Mesenchymal stem cell (in vitro differentiated cells and primary cell): ENCODE measurements around the gene PILRB.
A peak's percentile ranks its signal among the peaks of the same experiment; 100 is the strongest.

ENCODE experiments used
- DNase-seq: peaks from one replicate; pipeline ENCODE4 v3.0.0-alpha.2; 2013
- H2AFZ ChIP-seq: one replicate; pipeline ENCODE4 v1.6.1; 2013; ENCODE audit warnings: low read depth, mild to moderate bottlenecking, control low read depth, inconsistent platforms, low read length, moderate library complexity
- H2AK5ac ChIP-seq: 2 replicates; pipeline ENCODE4 v1.6.1; 2013; ENCODE audit warnings: low read length, moderate library complexity, mild to moderate bottlenecking, inconsistent platforms; ENCODE audit not compliant: severe bottlenecking
- H2BK120ac ChIP-seq: one replicate; pipeline ENCODE4 v1.6.1; 2013; ENCODE audit warnings: low read depth, mild to moderate bottlenecking, inconsistent platforms, low read length, moderate library complexity
- H2BK12ac ChIP-seq, 2 experiments: one replicate each; pipeline ENCODE4 v1.6.1; 2013; ENCODE audit warnings: inconsistent platforms in 2 of 2, low read length in 2 of 2, mild to moderate bottlenecking in 2 of 2, moderate library complexity in 2 of 2, control low read depth in 1 of 2
- H2BK15ac ChIP-seq: one replicate; pipeline ENCODE4 v1.6.1; 2013; ENCODE audit warnings: mild to moderate bottlenecking, low read depth, inconsistent platforms; ENCODE audit not compliant: poor library complexity, severe bottlenecking
- H2BK5ac ChIP-seq: 2 replicates; pipeline ENCODE4 v1.6.1; 2013; ENCODE audit warnings: low read depth, mild to moderate bottlenecking, low read length, control low read depth, inconsistent platforms; ENCODE audit not compliant: poor library complexity, severe bottlenecking
- H3K14ac ChIP-seq, 2 experiments: one replicate each; pipeline ENCODE4 v1.6.1; 2013; ENCODE audit warnings: inconsistent platforms in 2 of 2, low read length in 2 of 2, control low read depth in 1 of 2, mild to moderate bottlenecking in 1 of 2, moderate library complexity in 1 of 2
- H3K18ac ChIP-seq, 2 experiments: one replicate each; pipeline ENCODE4 v1.6.1; 2013; ENCODE audit warnings: inconsistent platforms in 2 of 2, low read length in 2 of 2, control low read depth in 1 of 2, low read depth in 1 of 2, mild to moderate bottlenecking in 1 of 2
- H3K23ac ChIP-seq, 2 experiments: one replicate each; pipeline ENCODE4 v1.6.1; 2013; ENCODE audit warnings: inconsistent platforms in 2 of 2, low read length in 2 of 2, mild to moderate bottlenecking in 2 of 2, moderate library complexity in 2 of 2, control low read depth in 1 of 2
- H3K27ac ChIP-seq: 2 replicates; pipeline ENCODE4 v1.5.1; 2013; ENCODE audit warnings: mild to moderate bottlenecking, moderate library complexity, low read length, control low read depth, inconsistent platforms; ENCODE audit not compliant: poor library complexity, severe bottlenecking
- H3K27me3 ChIP-seq, 2 experiments: 2 replicates each; pipeline versions ENCODE4 v1.6.1 to v1.7.0; 2013; ENCODE audit warnings: low read length in 2 of 2, mild to moderate bottlenecking in 2 of 2, moderate library complexity in 2 of 2, control low read depth in 1 of 2, inconsistent platforms in 1 of 2; ENCODE audit not compliant: control insufficient read depth in 1 of 2, insufficient read depth in 1 of 2
- H3K36me3 ChIP-seq, 2 experiments: 2 replicates each; pipeline versions ENCODE4 v1.6.1 to v1.7.0; 2013; ENCODE audit warnings: low read length in 2 of 2, control low read depth in 1 of 2, inconsistent platforms in 1 of 2, low read depth in 1 of 2, mild to moderate bottlenecking in 1 of 2; ENCODE audit not compliant: insufficient read depth in 2 of 2, control insufficient read depth in 1 of 2
- H3K4ac ChIP-seq, 2 experiments: one replicate each; pipeline ENCODE4 v1.6.1; 2013; ENCODE audit warnings: inconsistent platforms in 2 of 2, low read length in 2 of 2, mild to moderate bottlenecking in 2 of 2, moderate library complexity in 2 of 2, control low read depth in 1 of 2, low read depth in 1 of 2
- H3K4me1 ChIP-seq: 2 replicates; pipeline ENCODE4 v1.6.1; 2013; ENCODE audit warnings: low read depth, low read length, control low read depth; ENCODE audit not compliant: control insufficient read depth, insufficient read depth
- H3K4me2 ChIP-seq: 2 replicates; pipeline ENCODE4 v1.6.1; 2013; ENCODE audit warnings: low read length, mild to moderate bottlenecking, inconsistent platforms; ENCODE audit not compliant: poor library complexity, severe bottlenecking
- H3K4me3 ChIP-seq, 2 experiments: 2 replicates each; pipeline versions ENCODE4 v1.5.1 to v1.7.0; 2013; ENCODE audit warnings: low read length in 2 of 2, mild to moderate bottlenecking in 2 of 2, control low read depth in 1 of 2, low read depth in 1 of 2; ENCODE audit not compliant: insufficient read depth in 1 of 2
- H3K79me1 ChIP-seq: replicated peaks from 2 replicates; pipeline ENCODE4 v1.6.1; 2013; ENCODE audit warnings: mild to moderate bottlenecking, control low read depth, low read length, inconsistent platforms; ENCODE audit not compliant: poor library complexity, severe bottlenecking
- H3K9ac ChIP-seq: 2 replicates; pipeline ENCODE4 v1.7.0; 2013; ENCODE audit warnings: mild to moderate bottlenecking, low read length, moderate library complexity
- H3K9me3 ChIP-seq: 2 replicates; pipeline ENCODE4 v1.7.0; 2013; ENCODE audit warnings: mild to moderate bottlenecking, low read length; ENCODE audit not compliant: control insufficient read depth
- H4K8ac ChIP-seq: one replicate; pipeline ENCODE4 v1.6.1; 2013; ENCODE audit warnings: inconsistent platforms, mild to moderate bottlenecking, low read length, moderate library complexity
- H4K91ac ChIP-seq: one replicate; pipeline ENCODE4 v1.6.1; 2013; ENCODE audit warnings: mild to moderate bottlenecking, low read length, inconsistent platforms
- WGBS: methylation state at CpG from one replicate; pipeline ENCODE4 v1.1.7; 2013; ENCODE audit warnings: mixed read lengths; 5-methylcytosine and 5-hydroxymethylcytosine counted together

Gene PILRB

DNA sequence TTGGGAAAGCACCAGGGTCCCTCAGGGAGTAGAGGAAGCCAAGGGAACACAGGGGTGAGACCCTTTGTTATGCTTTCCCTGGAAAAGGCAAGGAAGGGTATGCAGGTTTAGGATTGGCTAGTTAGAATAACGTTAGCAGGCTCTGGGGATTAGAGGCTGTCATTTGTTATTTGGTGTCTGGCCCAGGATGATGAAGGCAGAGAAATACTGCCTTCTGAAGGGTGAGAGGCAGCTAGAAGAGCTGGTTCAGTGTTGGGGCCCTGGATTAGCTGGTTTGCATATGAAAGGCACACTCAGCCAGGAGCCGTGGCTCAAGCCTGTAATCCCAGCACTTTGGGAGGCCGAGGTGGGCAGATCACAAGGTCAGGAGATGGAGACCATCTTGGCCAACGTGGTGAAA is 12.4 kb downstream of the PILRB start:
- H3K4me3 ChIP-seq: no peak overlapping the region
- H2BK5ac ChIP-seq: no peak overlapping the region
- no peak overlapping the region for H2BK12ac ChIP-seq
- peaks cover 0 to 7% of the 10 kb centered on the region in 2 experiments for H3K36me3 ChIP-seq
- peaks cover 0 to 4% of the 10 kb centered on the region in 2 experiments for H3K27me3 ChIP-seq
- no peaks in the 10 kb centered on the region for H3K9me3 ChIP-seq
- H3K4me1 ChIP-seq: peaks cover 16% of the 10 kb centered on the region
- H4K8ac ChIP-seq: no peak overlapping the region
- H3K27ac ChIP-seq: no peak overlapping the region
- no peaks in the 10 kb centered on the region for H3K79me1 ChIP-seq
- H3K18ac ChIP-seq: no peak overlapping the region
- no peak overlapping the region for H3K4me2 ChIP-seq
- no peak overlapping the region for H2AFZ ChIP-seq
- H2BK15ac ChIP-seq: no peak overlapping the region
- H3K23ac ChIP-seq: no peak overlapping the region
- H2AK5ac ChIP-seq: no peak overlapping the region
- no peak overlapping the region for H2BK120ac ChIP-seq
- no peak overlapping the region for H3K4ac ChIP-seq
- H4K91ac ChIP-seq: no peak overlapping the region
- H3K14ac ChIP-seq: no peak overlapping the region
- no peak overlapping the region for H3K9ac ChIP-seq
- no peak for DNase-seq
- 50% methylated on average over 4 of the region's 4 CpGs for WGBS

DNA sequence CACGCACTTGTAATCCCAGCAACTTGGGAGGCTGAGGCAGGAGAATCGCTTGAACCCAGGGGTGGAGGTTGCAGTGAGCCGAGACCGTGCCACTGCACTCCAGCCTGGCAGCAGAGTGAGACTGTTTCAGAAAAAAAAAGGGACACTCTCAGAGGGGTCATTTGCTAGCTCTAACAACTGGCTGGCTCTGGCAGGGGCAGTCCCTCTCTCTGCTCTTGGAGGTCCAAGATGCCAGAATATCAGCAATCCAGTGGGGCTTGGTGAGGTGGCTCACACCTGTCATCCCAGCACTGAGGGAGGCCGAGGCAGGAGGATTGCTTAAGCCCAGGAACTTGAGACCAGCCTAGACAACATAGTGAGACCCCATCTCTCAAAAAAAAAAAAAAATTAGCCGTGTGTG is 12.8 kb downstream of the PILRB start:
- peaks cover 16% of the 10 kb centered on the region for H3K4me1 ChIP-seq
- H2BK5ac ChIP-seq: no peak overlapping the region
- no peak overlapping the region for H2BK12ac ChIP-seq
- H3K27me3 ChIP-seq: peaks cover 0 to 4% of the 10 kb centered on the region in 2 experiments
- H3K18ac ChIP-seq: no peak overlapping the region
- H2BK120ac ChIP-seq: no peak overlapping the region
- H3K4ac ChIP-seq: no peak overlapping the region
- H3K14ac ChIP-seq: no peak overlapping the region
- no peaks in the 10 kb centered on the region for H3K79me1 ChIP-seq
- no peak for DNase-seq
- H2BK15ac ChIP-seq: no peak overlapping the region
- no peak overlapping the region for H3K4me2 ChIP-seq
- H2AK5ac ChIP-seq: no peak overlapping the region
- H2AFZ ChIP-seq: no peak overlapping the region
- H3K4me3 ChIP-seq: no peak overlapping the region
- WGBS: 85% methylated on average over 5 of the region's 6 CpGs
- H3K36me3 ChIP-seq: peaks cover 0 to 7% of the 10 kb centered on the region in 2 experiments
- no peak overlapping the region for H3K23ac ChIP-seq
- H3K9ac ChIP-seq: no peak overlapping the region
- H4K8ac ChIP-seq: no peak overlapping the region
- H3K9me3 ChIP-seq: no peaks in the 10 kb centered on the region
- H3K27ac ChIP-seq: no peak overlapping the region
- no peak overlapping the region for H4K91ac ChIP-seq

DNA sequence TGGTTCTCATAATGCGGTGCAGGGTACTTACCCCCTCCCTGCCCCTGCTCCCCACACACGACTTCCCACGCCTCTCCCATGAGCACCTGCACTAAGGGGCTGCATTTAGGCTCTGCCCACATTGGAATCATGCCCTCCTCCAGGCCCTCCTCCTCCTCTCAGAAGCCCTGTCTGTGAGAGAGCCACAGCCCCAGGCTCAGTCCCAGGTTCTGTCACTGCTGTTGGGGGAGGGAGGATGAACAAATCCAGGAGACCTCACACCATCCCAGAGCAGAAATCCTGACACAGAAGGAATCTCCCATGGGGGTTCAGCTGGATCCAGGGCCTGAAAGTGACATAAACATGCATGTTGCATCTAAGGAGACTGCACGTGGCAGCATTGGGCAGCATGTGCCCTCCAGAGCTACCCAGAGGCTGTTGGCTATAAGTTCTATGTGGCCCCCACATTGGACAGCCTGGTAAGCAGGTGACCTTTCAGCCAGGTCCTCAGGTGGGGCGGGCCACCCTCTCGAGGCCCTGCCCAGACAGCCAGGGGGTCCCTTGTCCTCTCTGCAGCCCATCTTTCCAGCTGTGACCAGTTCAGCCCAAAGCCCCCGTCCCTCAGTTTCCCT is 13.7 kb downstream of the PILRB start:
- H3K79me1 ChIP-seq: no peaks in the 10 kb centered on the region
- no peak overlapping the region for H3K4me3 ChIP-seq
- H3K9me3 ChIP-seq: no peaks in the 10 kb centered on the region
- H3K14ac ChIP-seq: no peak overlapping the region
- no peak overlapping the region for H3K27ac ChIP-seq
- peak overlapping the region; percentile 73 for H4K8ac ChIP-seq
- H2BK5ac ChIP-seq: no peak overlapping the region
- no peak overlapping the region for H3K9ac ChIP-seq
- no peak overlapping the region for H3K4me2 ChIP-seq
- no peak overlapping the region for H2BK12ac ChIP-seq
- no peak overlapping the region for H2BK15ac ChIP-seq
- H2AK5ac ChIP-seq: no peak overlapping the region
- H2AFZ ChIP-seq: no peak overlapping the region
- peak overlapping the region; percentile 18 for H4K91ac ChIP-seq
- peaks cover 0 to 4% of the 10 kb centered on the region in 2 experiments for H3K27me3 ChIP-seq
- peak overlapping the region in 1 of 2 experiments; percentile 41 for H3K23ac ChIP-seq
- peak overlapping the region; percentile 14 to 68 for H3K18ac ChIP-seq
- H3K4me1 ChIP-seq: peaks cover 16% of the 10 kb centered on the region
- WGBS: 89% methylated on average over 6 of the region's 7 CpGs
- DNase-seq: no peak
- H2BK120ac ChIP-seq: no peak overlapping the region
- H3K36me3 ChIP-seq: no peaks in the 10 kb centered on the region
- peak overlapping the region in 1 of 2 experiments; percentile 43 for H3K4ac ChIP-seq

DNA sequence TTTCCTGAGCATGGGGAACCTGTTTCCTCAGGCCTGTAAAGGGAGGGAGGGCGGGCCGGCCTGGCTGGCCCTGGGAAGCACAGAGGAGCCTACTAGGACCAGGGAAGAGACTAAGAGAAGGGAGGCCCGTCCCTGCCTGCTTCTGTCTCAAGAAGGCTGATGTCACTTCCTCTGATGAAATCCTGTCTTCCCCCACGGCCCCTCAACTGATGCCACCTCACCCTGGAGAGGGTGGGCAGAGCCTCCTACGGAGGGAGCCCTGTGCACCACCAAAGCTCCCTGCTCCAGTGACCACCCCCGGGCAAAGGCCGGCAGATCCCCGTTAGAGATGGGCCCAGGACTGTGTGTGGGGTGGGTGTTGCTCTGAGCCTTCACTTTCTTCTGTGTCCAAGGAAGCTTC is 14.3 kb downstream of the PILRB start:
- peak overlapping the region; percentile 74 for H4K8ac ChIP-seq
- peak overlapping the region; percentile 22 for H2BK120ac ChIP-seq

More for the DNA sequence above, 14.3 kb downstream of the PILRB start:
- Histone ChIP-seq H3K4me2 (no peak overlapping the region), H2BK15ac (no peak overlapping the region), H3K27ac (no peak overlapping the region), H3K9ac (no peak overlapping the region), H3K27me3 (peaks cover 0 to 4% of the 10 kb centered on the region in 2 experiments), H2AFZ (no peak overlapping the region), H3K36me3 (no peaks in the 10 kb centered on the region), H3K79me1 (no peaks in the 10 kb centered on the region), H3K4ac (peak overlapping the region; percentile 57 to 59), H3K4me3 (no peak overlapping the region), H3K18ac (peak overlapping the region; percentile 11 to 54), H3K14ac (peak overlapping the region in 1 of 2 experiments; percentile 77), H3K4me1 (peaks cover 16% of the 10 kb centered on the region), H2BK12ac (no peak overlapping the region), H2BK5ac (no peak overlapping the region), H4K91ac (no peak overlapping the region), H3K23ac (no peak overlapping the region), H3K9me3 (no peaks in the 10 kb centered on the region), H2AK5ac (no peak overlapping the region)
- WGBS: 43% methylated on average over 6 of the region's 8 CpGs
- DNase-seq: peak; percentile 81
